NCI-H1436 treated with DMSO at 0.1 percent for 48 hours (cell line): ENCODE measurements around the gene PAPOLB.

Experiments used
- DNase-seq: peaks from one replicate; lab custom pipeline; 2025; lab: John Stamatoyannopoulos, UW

The PAPOLB gene

DNA sequence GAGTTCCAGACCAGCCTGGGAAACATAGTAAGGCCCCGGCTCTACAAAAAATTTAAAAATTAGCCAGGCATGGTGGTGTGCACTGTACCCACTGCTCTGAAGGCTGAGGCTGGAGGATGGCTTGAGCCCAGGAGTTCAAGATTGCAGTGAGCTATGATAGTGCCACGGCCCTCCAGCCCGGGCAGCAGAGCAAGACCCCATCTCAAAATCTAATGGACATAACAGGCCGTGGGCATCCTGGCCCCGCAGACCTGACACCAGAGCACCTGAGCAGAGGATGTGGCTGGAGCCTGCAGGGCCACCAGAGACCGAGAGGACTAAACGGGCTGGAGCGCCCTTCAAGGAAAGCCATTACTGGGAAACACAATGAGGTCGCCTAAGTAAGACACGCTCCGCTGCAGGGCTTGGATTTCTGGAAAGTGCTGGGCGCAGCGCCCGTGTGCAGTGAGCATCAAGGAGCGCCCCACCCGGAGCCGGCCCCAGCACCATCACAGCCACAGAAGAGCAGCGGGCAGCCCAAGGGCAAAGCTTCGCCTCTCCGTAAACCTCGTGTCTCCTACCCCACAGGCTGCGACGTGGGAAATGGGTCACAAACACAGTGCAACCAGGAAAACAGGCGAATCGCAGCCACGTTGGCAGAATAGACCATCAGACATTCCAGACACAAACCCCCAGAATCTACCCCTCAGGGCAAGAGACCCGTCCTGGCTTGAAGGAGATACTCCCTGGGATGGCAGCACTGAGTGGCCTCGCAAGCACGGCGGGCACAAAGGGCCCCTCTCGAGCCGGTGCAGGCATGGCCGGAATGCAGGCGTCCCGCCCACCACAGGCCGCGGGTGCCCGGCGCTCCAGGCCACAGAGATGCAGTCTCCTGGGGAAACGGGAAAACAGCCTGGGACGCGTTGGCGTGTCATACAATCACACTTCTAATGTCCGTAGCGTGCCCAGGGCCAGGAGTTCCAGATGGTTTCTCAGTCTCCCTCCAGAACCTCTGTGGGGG is 16.8 kb upstream of the PAPOLB start:
- DNase-seq: no peak

DNA sequence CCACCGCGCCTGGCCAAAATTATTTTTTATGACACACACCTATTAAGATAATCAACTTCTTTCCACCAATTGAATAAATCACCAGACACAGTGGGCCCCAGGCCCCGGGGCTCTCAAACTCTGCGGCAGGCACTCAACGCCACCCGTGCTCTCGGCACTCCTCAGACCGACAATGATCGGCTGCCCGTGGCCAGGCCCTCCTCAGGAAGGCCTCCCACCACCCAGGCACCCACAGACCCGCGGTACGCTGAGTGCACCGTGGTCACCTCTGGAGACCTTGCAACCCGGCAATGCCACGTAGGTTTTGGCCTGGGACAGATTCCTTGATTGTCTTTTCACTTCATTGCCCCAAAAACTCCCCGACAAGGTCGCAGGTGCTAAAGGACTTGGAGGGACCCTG is 14.8 kb upstream of the PAPOLB start:
- DNase-seq: no peak

DNA sequence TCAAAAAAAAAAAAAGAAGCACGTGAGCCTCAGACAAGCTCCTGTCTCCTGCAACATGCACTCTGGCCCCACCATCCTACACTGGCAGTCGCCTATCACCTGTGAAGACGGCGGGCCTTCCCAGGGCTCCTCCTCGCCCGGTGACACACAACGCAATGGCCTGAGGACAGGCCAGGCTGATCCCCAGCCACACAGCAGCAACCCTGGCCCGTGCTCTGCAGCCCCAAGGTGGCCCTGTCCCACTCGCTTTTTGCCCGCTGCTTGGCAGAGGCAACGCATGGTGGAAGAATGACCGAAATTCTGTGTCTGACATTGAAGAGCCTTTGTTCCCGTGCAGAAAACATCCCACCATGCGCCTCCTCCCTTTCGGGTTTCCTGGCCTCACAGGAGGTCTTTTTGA is 13.6 kb upstream of the PAPOLB start:
- DNase-seq: no peak

DNA sequence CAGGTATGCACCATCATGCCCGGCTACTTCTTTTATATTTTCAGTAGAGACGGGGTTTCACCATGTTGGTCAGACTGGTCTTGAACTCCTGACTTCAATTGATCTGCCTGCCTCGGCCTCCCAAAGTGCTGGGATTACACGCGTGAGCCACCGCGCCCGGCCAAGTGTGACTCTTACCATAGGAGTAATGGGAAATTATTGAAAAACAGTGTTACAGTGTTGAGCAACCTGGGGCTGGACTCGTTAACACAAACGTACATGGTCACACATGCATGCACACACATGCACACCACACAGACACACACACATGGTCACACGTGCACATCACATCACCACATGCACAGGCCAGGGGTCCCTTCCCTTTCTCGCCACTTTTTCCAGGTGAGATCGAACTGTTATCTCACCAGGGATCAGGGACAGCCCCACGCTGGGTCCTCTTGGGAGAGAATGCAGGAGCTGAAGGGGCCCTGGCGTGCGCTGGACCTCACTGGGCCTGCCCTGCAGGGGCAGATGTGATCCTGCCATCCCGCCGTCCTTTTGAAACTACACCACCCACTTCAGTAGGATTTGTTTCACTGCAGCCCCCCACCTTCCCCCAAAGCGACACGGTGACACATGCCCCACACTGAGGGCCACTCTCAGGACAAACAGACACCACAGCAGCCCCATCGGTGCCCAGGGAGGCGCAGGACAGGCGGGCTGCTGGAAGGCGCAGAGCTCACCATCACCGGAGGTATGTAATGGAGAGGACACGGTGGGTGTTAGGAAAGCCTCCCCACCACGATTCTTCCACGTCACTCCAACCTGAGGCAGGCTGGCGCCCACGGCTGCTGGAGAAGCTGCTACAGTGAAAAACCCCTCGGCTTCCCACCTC is 11.5 kb upstream of the PAPOLB start:
- DNase-seq: no peak

DNA sequence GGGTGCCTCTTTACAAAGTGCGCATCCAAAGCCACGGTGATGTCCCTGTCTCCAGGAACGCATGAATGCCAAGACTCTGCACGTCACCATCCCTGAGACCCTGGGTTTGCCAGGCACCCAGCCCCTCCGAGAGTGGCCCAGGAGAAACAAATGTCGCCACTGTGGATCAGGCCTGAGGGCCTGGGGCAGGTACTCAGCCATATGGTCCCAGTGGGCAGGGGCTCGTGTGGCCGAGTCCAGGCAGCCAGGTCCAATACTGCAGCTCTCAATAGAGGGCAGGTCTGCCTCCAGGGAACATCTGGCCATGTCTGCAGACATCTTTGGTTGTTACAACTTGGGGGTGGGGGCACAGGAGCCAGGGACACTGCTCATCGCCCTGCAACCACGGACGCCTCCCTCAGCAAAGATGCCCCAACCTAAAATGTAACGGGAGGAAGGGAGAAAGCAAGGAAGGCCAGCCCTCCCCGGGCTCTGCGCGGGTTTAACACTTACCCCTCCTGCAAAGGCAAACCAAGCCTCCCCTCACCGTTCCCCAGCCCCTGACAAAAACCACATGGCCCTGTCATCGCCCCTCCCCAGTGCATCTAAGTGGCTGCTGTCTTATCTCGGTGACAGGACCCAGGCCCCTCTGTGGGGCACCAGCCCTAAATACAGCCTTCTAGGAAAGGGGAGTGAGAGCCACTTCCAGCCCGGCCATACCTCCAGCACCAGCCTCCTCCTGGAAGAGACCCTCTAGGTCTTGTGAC is 10.3 kb upstream of the PAPOLB start:
- no peak for DNase-seq

DNA sequence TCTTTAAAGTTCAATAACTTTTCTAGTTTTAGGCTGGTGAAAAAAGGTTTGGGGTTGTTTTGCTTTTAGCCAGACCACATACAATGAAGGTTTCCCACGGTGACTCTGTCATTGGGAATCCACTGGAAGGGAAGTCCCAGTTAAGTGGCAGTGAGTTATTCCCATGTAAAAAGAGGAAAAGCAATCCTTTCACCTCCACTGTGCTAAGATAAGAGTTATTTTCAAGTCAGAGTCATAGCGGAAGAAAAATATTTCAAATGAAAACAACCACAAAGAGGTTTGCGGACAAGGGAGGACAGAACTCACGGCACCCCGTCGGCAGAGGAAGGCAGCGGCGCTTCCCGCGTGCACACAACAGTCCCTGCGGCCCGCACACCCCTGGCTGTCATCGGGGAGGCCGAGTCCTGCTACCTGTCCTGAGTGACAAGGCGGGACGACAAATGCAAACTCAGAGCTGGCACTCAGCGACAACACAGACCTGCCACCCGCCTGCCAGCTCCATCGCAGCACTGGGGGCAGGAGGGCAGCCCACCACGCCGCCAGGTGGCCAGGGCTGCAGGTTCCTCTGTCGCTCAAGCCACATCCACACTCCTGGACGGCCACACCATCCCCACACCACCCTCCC is 9.3 kb upstream of the PAPOLB start:
- DNase-seq: no peak

DNA sequence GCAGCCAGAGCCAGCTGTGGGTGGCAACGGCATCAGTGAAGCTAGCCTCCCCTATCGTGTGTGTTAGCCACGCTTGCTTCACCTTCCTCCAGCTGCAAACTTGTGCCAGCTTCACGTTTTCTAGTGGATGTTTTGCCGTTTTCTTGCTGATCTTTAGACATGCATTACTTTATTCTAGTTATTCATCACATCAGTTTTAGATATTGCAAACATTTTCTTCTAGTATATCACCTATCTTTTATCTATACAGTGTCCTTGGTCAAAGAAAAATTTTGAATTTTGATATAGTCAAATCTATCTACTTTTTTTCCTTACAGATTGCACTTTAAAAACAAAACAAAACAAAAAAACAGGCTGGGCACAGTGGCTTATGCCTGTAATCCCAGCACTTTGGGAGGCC is 6.7 kb upstream of the PAPOLB start:
- DNase-seq: no peak

DNA sequence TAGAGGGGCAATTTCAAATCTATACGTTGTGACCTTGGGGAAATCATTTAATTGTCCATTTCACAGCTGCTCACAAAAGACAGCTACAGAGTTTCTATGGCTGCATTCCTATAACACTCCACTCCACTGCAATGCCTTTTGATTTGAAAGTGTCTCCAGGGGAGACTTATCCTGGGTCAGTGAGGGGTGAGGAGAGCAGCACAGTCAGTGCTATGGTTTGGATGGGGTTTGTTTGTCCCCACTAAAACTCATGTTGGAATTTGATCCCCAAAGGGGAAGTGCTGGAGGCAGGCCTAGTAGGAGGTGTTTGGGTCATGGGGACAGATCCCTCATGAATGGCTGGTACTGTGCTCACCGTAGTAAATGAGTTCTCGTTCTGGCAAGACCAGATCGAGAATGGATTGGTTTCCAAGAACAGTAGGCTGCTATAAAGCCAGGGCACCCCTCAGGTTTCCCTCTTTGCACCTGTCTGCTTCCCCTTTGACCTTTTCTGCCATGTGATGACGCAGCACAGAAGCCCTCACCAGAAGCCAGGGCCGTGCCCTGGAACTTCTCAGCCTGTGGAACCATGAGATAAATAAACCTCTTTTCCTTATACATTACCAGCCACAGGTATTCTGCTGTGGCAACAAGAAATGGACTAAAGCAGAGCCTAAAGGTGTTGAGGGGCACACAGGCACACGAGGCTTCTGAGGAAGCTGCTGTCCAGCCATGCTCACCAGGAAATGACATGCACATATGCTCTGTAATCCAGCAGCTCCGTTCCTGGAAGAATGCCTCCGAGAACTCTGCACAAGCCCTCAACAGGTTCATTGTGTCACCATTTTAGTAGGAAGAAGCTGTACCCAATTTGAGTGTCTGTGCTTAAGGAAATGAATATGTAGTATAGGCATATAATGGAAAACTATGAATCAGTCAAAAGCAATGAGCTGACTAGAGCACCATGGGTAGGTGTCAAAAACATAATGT is 5.0 kb upstream of the PAPOLB start:
- no peak for DNase-seq

DNA sequence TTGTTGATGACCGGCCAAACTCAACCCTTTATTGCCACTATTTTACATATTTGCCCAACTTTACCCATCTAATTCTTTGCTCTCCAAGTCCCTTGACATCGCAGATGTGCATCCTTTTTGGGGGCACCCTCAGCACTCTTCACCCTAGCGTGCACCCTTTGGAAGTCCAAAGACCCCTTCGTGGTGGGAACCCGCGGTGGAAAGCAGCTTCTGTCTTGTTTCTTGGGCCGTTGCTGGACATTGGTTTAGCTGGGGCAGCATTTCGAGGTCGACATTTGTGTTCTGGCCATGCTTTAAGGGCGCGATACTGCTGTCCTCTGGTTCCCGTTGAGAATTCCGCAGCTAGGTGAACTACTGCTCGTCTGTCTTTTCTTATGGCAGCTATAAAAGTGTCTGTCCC is 326 bp upstream of the PAPOLB start:
- no peak for DNase-seq

DNA sequence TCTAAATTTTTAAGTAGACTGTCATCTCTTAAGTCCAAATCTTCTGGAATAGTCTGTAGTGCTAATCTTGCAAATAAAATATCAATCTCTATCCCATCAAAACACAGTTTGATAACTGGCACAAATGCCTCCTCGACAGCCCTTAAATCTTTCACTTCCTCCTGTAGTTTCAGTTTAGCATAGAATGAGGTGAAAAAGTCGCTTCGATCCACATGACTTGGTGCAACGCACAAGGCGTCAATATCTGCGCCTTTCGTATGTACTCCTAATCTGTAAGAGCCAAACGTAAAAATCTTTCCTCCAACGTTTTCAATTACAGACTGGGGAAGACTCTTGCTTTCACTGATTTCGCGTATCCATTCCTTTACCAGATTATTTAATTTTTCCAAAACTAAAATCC is 603 bp downstream of the PAPOLB start:
- no peak for DNase-seq

DNA sequence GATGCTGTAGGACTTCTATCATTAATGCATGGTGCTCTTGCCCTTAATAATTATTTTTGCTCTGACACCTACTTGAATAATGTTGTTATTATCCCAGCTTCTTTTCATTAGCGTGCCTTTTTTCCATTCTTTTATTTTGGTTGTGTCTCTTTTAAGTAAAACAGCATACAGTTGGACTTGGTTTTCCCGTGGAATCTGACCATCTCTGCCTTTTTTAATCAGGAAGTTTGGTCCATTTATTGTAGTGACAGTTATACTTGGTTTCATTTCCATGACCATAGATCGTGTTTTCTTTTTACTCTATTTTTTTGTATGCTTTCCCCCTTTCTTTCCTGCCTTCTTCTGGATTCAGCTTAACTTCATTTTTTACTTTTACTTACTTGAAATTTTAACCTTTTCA is 4.6 kb downstream of the PAPOLB start:
- DNase-seq: no peak

DNA sequence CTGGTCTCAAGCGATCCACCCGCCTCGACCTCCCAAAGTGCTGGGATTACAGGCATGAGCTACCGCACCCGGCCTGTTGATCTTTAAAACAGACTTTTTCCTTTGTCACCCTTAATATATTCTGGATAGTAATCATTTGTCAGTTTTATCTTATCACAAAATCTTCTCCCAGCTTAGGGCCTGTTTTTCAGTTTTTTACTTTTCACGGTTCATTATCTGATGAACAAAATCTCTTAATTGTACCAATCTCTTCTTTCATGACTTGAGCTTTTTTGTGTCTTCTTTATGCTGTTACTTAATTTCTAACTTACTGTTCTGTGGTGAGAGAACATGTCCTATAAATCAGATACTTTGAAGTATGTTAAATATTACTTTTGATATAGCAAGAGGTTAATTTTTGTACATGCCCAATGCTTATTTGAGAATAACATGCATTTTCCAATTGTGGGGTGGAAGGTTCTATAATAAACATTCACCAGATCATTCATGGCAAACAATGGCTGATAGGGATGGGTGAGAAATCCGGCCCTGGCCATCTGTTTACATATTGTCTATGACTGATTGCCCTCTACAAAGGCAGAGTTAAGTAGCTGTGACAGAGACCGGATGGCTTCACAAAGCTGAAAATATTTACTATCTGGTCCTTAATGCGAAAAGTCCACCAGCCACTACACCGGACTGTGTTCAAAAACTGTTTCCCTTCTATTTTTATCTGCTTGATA is 5.3 kb downstream of the PAPOLB start:
- DNase-seq: no peak

DNA sequence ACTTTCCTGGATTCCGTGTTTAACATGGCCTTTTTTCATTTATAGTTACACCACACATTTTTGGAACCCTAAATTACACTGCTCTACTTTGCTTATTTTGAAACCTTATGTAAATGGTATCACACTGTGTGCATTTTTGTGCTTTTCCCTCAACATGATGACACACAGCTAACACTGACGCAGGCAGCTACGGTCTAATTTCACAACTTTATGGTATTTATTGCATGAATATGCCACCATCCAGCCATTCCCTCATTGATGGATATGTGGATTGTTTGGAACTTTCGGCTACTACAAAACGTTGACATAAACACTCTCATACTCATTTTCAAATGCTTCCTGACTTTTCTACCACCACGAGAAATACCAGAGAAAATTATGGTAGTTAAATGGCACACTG is 6.9 kb downstream of the PAPOLB start:
- no peak for DNase-seq

DNA sequence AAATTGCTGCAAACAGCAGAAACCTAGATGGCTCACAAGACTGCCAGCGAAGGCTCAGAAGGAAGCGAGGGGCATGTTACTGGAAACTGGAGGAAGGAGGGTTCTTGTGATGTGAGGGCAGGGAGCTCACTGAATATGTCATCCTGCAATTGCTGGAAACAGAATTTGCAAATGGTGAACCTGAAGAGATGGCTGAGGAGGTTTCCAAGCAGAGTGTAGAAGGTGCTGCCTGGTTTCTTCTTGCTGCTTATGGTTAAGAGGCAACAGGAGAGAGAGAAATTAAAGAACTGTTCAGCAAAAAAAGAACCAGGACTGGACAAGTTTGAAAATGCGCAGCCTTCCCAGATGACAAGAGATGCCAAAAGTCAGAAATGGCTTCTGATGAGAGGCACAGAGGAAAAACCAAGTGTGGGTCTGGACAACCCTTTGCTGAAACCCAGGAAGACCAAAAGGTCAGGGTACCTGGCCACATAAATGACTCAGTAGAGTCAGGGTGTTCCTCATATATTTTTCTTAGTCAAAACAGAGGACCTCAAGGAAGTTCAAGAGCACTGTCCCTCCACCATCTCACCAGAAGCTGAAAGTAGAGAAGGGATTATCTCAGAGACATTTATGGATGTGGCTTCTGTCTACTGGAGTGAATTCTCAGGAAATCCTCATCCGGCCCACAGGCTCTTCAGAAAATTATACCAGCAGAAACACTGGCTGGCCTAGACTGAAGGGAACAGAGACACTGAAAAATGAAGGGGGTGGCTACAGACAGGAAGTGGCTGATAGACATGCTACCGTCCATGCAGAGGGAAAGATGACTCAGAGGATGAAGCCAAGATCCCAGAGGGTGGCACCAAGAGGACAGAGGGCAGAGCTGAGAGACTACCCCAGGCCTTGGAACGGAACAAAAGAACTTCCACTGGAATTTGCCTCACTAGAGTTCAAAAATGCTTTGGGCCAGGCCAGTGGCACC is 10.1 kb downstream of the PAPOLB start:
- DNase-seq: no peak

DNA sequence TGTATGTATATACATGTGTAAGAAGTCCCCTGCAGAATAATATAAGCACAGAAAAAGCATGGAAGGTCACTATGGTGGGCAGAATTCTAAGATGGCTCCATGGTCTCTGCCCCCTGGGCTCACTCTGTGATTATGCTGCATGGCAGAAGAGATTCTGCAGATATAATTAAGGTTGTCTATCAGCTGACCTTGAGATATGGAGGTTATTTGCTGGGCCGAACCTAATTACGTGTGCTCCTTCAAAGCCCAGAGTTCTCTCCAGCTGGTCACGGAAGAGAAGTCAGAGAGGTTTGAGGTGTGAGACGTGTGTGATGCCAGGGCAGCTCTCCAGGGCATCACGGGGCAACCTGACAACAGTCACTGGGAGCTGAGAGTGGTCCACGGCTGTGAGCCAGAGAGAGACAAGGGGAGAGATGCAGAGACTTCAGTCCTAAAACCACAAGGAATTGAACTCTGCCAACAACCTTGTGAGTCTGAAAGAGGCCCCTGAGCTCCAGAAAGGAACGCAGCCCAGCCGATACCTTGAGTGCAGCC is 11.5 kb downstream of the PAPOLB start:
- DNase-seq: no peak

DNA sequence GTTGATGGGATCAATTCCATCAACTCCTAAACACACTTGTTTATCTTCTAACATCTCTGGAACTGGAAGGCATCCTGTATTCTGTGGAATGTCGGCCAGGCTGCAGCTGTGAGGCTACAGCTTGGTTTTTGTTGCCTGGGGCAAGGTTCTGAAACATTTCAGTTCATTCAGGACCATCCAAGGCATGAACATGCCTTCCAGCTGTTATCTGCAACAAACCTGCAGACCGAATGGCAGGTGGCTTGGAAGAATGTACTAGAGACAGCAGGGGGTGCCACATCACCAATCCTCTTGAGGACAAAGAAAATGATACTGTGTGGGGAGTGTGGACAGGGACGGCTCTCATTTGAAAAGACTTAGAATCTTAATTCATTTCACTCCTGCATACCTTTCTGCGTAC is 12.4 kb downstream of the PAPOLB start:
- no peak for DNase-seq

DNA sequence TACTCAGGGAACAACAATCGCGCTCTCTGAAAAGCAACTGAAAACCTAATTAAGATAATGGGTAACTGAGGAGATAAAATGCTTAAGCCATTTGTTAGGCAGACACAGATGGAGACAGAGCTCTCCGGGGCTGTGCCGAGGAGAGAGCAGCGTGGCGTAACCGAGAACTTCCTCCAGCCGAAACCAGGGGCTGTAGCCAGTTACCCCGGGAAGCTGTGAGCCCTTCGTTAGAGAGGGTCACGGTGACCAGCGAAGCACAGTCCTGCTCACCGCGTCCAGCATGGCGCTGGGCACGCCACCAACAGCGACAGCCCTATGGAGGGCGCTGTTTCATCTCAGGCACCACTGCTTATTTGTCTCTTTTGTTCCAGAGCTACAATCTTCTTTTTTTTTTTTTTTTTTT is 16.1 kb downstream of the PAPOLB start:
- peak; percentile 73 for DNase-seq

DNA sequence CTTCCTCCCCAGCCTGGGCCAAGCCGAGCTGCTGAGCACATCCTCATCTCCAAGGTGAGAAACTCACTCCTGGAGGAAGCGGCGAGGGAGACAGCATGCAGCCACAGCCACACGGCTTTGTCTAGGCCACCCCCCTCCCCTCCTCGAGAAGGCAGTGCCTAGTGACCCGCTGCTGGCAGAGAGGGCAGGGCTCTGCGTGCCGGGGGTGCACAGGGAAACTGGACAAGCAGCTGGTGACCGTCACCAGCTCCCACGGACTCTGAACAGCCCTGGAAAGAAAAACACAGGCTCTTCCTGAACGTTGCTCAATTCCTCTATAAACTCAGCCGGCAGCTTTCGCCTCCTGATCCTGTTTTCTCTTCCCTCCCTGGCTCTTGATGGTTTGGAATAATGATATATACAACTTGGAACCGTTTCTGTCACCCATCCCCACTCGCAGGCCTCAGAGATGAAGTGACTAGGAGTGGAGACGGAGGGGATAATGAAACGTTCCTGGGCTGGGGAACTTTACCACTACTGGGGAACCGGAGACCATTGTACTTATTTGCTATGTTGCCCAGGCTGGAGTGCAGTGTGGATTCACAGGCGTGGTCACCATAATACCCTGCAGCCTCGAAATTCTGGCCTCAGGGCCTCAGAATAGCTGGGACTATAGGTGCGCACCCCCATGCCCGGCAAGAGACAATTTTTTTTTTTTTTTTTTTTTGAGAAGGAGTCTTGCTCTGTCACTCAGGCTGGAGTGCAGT is 19.3 kb downstream of the PAPOLB start:
- no peak for DNase-seq
